B cell (primary cell): ENCODE results near the gene DIMT1. TPM values are rescaled to one million over a fixed set of nuclear protein-coding genes. Genes with fewer than 3 reads are reported as not detected.

Experiments
- ATAC-seq: fragments of 200-7000 bp; cut with Tn5 transposase; one replicate; pipeline ENCODE4 v1.10.0; 2021; ENCODE audit warnings: low read depth, mild to moderate bottlenecking, moderate number of reproducible peaks, moderate library complexity
- CTCF ChIA-PET: fragments of 350-600 bp; sonication (Branson Sonifier 250); formaldehyde crosslinking; loops from one replicate; lab custom pipeline; 2021; ENCODE audit warnings: antibody characterized with exemption, inconsistent platforms; lab: Charles Lee
- POLR2A ChIA-PET: fragments of 350-600 bp; sonication (Branson Sonifier 250); formaldehyde crosslinking; loops from one replicate; lab custom pipeline; 2021; ENCODE audit warnings: antibody characterized with exemption; lab: Charles Lee
- DNase-seq: peaks from one replicate; pipeline ENCODE4 v3.0.0; 2013
- H2AFZ ChIP-seq: 2 replicates; pipeline ENCODE4 v1.6.1; 2012; ENCODE audit warnings: mild to moderate bottlenecking, low read depth, low read length; ENCODE audit not compliant: insufficient read depth, poor library complexity, severe bottlenecking
- H3K27ac ChIP-seq, 2 donors: 1 replicate in 1 of 2; 2 replicates in 1 of 2; pipeline ENCODE4 v1.5.1; 2012 to 2013; ENCODE audit warnings: low read length in 2 of 2, mild to moderate bottlenecking in 2 of 2, moderate library complexity in 1 of 2
- H3K27me3 ChIP-seq, 4 experiments: fragments of 200-600 bp in 1 of 4; sonication (generic) in 1 of 4; replicated peaks in 1 of 4; 1 replicate in 2 of 4; 2 replicates in 2 of 4; pipeline versions ENCODE4 v1.6.1 to v1.7.0; 2013 to 2016; ENCODE audit warnings: low read length in 3 of 4, mild to moderate bottlenecking in 2 of 4, mixed read lengths in 1 of 4, moderate library complexity in 1 of 4; ENCODE audit not compliant: insufficient read depth in 4 of 4, control insufficient read depth in 3 of 4; ENCODE audit errors: control extremely low read depth in 1 of 4
- H3K36me3 ChIP-seq, 2 experiments: replicated peaks in 1 of 2; 1 replicate in 1 of 2; 2 replicates in 1 of 2; pipeline versions ENCODE4 v1.6.1 to v1.7.1; 2013; ENCODE audit warnings: low read length in 1 of 2; ENCODE audit not compliant: insufficient read depth in 2 of 2, control insufficient read depth in 1 of 2; ENCODE audit errors: control extremely low read depth in 1 of 2, extremely low read depth in 1 of 2
- H3K4me1 ChIP-seq, 2 donors: fragments of 200-600 bp in 1 of 2; sonication (generic) in 1 of 2; 1 replicate in 1 of 2; 2 replicates in 1 of 2; pipeline versions ENCODE4 v1.5.1 to v1.6.1; 2013 to 2017; ENCODE audit warnings: low read length in 2 of 2; ENCODE audit not compliant: control insufficient read depth in 2 of 2, insufficient read depth in 2 of 2
- H3K4me2 ChIP-seq: replicated peaks from 2 replicates; pipeline ENCODE3; 2012; ENCODE audit warnings: mild to moderate bottlenecking, low read depth, low read length; ENCODE audit not compliant: poor library complexity, severe bottlenecking
- H3K4me3 ChIP-seq, 5 experiments: fragments of 200-600 bp in 1 of 5; sonication (generic) in 1 of 5; 1 replicate in 3 of 5; 2 replicates in 2 of 5; pipeline versions ENCODE4 v1.5.1 to v1.7.0; 2011 to 2016; ENCODE audit warnings: low read length in 4 of 5, mild to moderate bottlenecking in 4 of 5, low read depth in 2 of 5, control low read depth in 1 of 5, moderate library complexity in 1 of 5; ENCODE audit not compliant: insufficient read depth in 1 of 5; ENCODE audit errors: control extremely low read depth in 1 of 5, extremely low read depth in 1 of 5
- H3K79me2 ChIP-seq: fragments of 200-600 bp; sonication (generic); one replicate; pipeline ENCODE4 v1.6.0; 2016; ENCODE audit warnings: low read length; ENCODE audit not compliant: control insufficient read depth, insufficient read depth
- H3K9ac ChIP-seq: fragments of 200-600 bp; sonication (generic); 2 replicates; pipeline ENCODE4 v1.6.1; 2017; ENCODE audit warnings: mild to moderate bottlenecking, low read length, moderate library complexity
- H3K9me3 ChIP-seq, 3 donors: one replicate each; pipeline versions ENCODE4 v1.6.1 to v1.7.1; 2013; ENCODE audit warnings: low read length in 2 of 3; ENCODE audit not compliant: control insufficient read depth in 2 of 3, insufficient read depth in 1 of 3; ENCODE audit errors: control extremely low read depth in 1 of 3
- H4K20me1 ChIP-seq: 2 replicates; pipeline ENCODE4 v1.6.0; 2012; ENCODE audit warnings: mild to moderate bottlenecking, low read length; ENCODE audit not compliant: insufficient read depth, control insufficient read depth, poor library complexity, severe bottlenecking
- H3K27ac Mint-ChIP-seq: one replicate; pipeline ENCODE4 v1.8.0; 2021; ENCODE audit warnings: mixed read lengths
- H3K27me3 Mint-ChIP-seq: one replicate; pipeline ENCODE4 v1.8.0; 2021; ENCODE audit warnings: mixed read lengths
- H3K4me1 Mint-ChIP-seq: one replicate; pipeline ENCODE4 v1.8.0; 2021; ENCODE audit warnings: mixed read lengths
- H3K4me3 Mint-ChIP-seq: one replicate; pipeline ENCODE4 v1.8.0; 2021; ENCODE audit warnings: mixed read lengths
- H3K9me3 Mint-ChIP-seq: one replicate; pipeline ENCODE4 v1.8.0; 2022; ENCODE audit warnings: mixed read lengths; ENCODE audit not compliant: insufficient read depth
- EZH2 ChIP-seq: IDR thresholded peaks from 2 replicates; pipeline ENCODE4 v1.6.1; 2012; ENCODE audit warnings: borderline replicate concordance, low read depth, mild to moderate bottlenecking, moderate library complexity, low read length; ENCODE audit not compliant: insufficient read depth, poor library complexity, severe bottlenecking
- WGBS: methylation state at CpG from one replicate; pipeline ENCODE4 v1.1.5; 2013; ENCODE audit warnings: missing lambda C conversion rate; ENCODE audit not compliant: insufficient coverage; 5-methylcytosine and 5-hydroxymethylcytosine counted together
- intact Hi-C: fragments of 100-400 bp; cut with micrococcal nuclease; formaldehyde crosslinking; loops from one replicate; pipeline ENCODE4 v1.10.0; 2022
- polyA plus RNA-seq: library from polyadenylated mRNA; depleted of rRNA; stranded (reverse); fragments of >200 nt; gene quantifications from 2 replicates; pipeline ENCODE4 v1.2.3, GENCODE V29; 2012
- total RNA-seq, 2 donors: library from RNA; stranded (reverse); fragments of 120-200 nt in 1 of 2; gene quantifications; 1 replicate in 1 of 2; 2 replicates in 1 of 2; pipeline versions ENCODE4 v1.2.3 to v1.2.4, GENCODE V29; 2013 to 2022
- TF ChIP-seq, protein P1 (sequence below): fragments of 200-600 bp; IDR thresholded peaks from one replicate; pipeline ENCODE4 v1.8.0; 2022; ENCODE audit warnings: antibody characterized with exemption, mild to moderate bottlenecking

Gene DIMT1
- total and polyA plus RNA-seq, 2 donors (not counting 1 experiment from before 2014, with no cell fraction given), result 16.0 to 20.7 TPM

DNA sequence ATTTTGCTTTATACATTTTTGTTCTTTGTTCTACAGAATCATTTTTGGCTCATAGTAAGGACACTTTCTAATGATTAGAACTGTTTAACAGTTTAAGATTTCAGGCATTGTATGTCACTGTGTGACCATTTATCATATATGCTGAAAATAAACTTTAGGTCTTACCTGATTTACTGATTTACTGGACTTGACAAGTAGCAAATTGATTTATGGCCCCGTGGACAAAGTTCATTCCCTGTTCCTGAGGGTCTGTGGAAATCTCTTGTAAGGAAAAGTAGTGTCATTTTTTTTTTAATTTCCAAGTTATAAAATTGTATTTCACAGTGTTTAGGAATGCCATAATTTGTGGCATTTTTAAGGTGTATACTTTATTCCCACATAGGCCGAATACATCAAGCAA, 57.0 kb downstream of the DIMT1 start:
- DNase-seq (no peak), ATAC-seq (no peak)
- Histone ChIP-seq H3K4me2 (no peak overlapping the region), H3K79me2 (peaks cover 40% of the 10 kb centered on the region), H4K20me1 (no peaks in the 10 kb centered on the region), H3K9ac (no peak overlapping the region), H3K27me3 (no peaks in the 10 kb centered on the region), H3K4me1 (peaks cover 7 to 8% of the 10 kb centered on the region in 2 donors), H2AFZ (no peak overlapping the region), H3K4me3 (no peak overlapping the region), H3K9me3 (no peaks in the 10 kb centered on the region), H3K36me3 (peaks cover 5 to 10% of the 10 kb centered on the region in 2 experiments), H3K27ac (no peak overlapping the region)
- CTCF ChIA-PET, result interaction anchor here (0.8 kb wide), 1 partner anchor 17 kb away, joined by 3 read pairs; no protein-coding TSS in a partner anchor
- no peak overlapping the region for H3K27ac Mint-ChIP-seq
- no peaks in the 10 kb centered on the region for H3K27me3 Mint-ChIP-seq
- intact Hi-C loops, result no loop called here
- POLR2A ChIA-PET, result no interaction called here
- TF ChIP-seq, protein P1, sequence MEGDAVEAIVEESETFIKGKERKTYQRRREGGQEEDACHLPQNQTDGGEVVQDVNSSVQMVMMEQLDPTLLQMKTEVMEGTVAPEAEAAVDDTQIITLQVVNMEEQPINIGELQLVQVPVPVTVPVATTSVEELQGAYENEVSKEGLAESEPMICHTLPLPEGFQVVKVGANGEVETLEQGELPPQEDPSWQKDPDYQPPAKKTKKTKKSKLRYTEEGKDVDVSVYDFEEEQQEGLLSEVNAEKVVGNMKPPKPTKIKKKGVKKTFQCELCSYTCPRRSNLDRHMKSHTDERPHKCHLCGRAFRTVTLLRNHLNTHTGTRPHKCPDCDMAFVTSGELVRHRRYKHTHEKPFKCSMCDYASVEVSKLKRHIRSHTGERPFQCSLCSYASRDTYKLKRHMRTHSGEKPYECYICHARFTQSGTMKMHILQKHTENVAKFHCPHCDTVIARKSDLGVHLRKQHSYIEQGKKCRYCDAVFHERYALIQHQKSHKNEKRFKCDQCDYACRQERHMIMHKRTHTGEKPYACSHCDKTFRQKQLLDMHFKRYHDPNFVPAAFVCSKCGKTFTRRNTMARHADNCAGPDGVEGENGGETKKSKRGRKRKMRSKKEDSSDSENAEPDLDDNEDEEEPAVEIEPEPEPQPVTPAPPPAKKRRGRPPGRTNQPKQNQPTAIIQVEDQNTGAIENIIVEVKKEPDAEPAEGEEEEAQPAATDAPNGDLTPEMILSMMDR, result no peak
- TF ChIP-seq EZH2, result no peak
- no peak overlapping the region for H3K4me3 Mint-ChIP-seq
- H3K4me1 Mint-ChIP-seq, result peaks cover 18% of the 10 kb centered on the region
- WGBS, result no CpG with 5 or more reads among the region's 2 CpGs
- no peaks in the 10 kb centered on the region for H3K9me3 Mint-ChIP-seq

DNA sequence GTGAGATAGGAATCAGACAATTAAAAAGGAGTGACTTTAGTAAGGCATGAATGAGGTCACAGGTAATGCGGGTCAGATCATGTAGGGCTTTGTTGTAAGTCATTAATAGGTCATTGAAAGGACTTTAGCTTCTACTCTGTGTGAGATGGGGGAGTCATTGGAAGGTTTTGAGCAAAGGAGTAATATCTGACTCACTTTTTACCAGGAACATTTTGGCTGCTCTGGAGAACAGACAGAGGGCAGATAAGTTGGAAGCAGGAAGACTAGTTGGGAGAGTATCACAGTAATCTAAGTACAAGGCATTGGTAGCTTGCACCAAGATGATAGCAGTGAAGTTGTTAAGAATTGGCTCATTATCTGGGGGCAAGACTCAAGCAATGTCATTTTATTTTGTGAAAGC, 60.3 kb downstream of the DIMT1 start:
- TF ChIP-seq, protein P1, result no peak
- TF ChIP-seq EZH2, result no peak
- H3K27me3 ChIP-seq, result no peaks in the 10 kb centered on the region
- H2AFZ ChIP-seq, result no peak overlapping the region
- CTCF ChIA-PET, result interaction anchor here (1.4 kb wide), 1 partner anchor 9 kb away, joined by 7 read pairs; no protein-coding TSS in a partner anchor
- peak overlapping the region; percentile 5 for H3K27ac Mint-ChIP-seq
- 100% methylated on average over 1 of the region's 1 CpG for WGBS
- peaks cover 33% of the 10 kb centered on the region for H3K4me1 Mint-ChIP-seq
- ATAC-seq, result no peak
- peaks cover 11 to 16% of the 10 kb centered on the region in 2 donors for H3K4me1 ChIP-seq
- POLR2A ChIA-PET, result no interaction called here
- peaks cover 9% of the 10 kb centered on the region for H4K20me1 ChIP-seq
- no peaks in the 10 kb centered on the region for H3K27me3 Mint-ChIP-seq
- intact Hi-C loops, result no loop called here
- H3K79me2 ChIP-seq, result peaks cover 62% of the 10 kb centered on the region
- H3K9me3 ChIP-seq, result no peaks in the 10 kb centered on the region
- H3K36me3 ChIP-seq, result peaks cover 0 to 3% of the 10 kb centered on the region in 2 experiments
- no peak overlapping the region for H3K4me3 ChIP-seq
- no peaks in the 10 kb centered on the region for H3K9me3 Mint-ChIP-seq
- no peak overlapping the region for H3K27ac ChIP-seq
- H3K4me3 Mint-ChIP-seq, result no peak overlapping the region
- H3K9ac ChIP-seq, result no peak overlapping the region
- DNase-seq, result no peak
- no peak overlapping the region for H3K4me2 ChIP-seq
